ENCODE results near the gene OMP.

OMP gene

GRCh38 chr11:77082838-77083565 lies 19.6 kb upstream of the OMP start:
- CTCF ChIA-PET: interaction anchor here (0.7 to 7.3 kb wide), 8 partner anchors 10 to 536 kb away, joined by 3 to 160 read pairs (median 6); no protein-coding TSS in a partner anchor
- no peak overlapping the region for H3K4me3 ChIP-seq (ENCODE audit: low read depth, low read length)
- TF ChIP-seq CTCF (IDR thresholded peaks at IDR 0.05; ENCODE audit: insufficient read depth, low read length, missing control alignments): no peak
- no peak for DNase-seq (ENCODE audit: low read depth, low spot score)
- POLR2A ChIA-PET: interaction anchor here (2.0 kb wide), 1 partner anchor 9 kb away, joined by 8 read pairs; no protein-coding TSS in a partner anchor

DNA sequence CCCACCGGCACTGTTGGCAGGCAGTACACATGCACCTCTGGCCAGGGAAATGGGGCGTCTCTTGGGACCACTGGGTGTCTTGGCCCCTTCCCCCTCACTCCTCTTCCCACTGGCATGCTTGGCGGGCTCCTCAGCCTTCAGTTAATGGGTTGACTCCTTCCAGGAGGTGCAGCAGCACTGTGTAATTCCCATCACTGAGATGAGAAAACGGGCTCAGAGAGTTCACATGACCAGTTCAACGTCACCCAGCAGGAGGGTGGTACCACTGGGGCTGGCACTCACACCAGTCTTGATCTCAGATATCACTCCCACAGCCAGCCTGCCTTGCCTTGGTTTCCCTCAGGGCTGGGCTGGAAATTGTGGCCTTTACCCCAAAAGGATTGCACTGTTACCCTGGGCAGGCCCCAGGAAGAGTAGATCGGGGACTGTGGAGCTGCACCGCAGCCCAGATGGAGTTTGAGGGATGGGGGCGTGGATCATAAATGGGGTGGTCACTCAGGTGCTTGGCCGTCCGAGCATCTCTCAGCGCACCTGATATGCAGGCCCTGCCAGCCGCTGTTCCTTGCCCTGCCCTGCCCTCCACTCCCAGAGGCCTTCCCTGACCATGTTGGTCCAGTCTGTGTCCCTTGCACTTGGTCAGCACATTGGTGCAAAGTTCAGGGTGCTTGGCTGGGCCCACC lies 18.9 kb upstream of the OMP start:
- H3K4me3 ChIP-seq (ENCODE audit: low read depth, low read length): no peak overlapping the region
- POLR2A ChIA-PET: interaction anchor here (2.0 kb wide), 1 partner anchor 10 kb away, joined by 8 read pairs; no protein-coding TSS in a partner anchor
- TF ChIP-seq CTCF (IDR thresholded peaks at IDR 0.05; ENCODE audit: insufficient read depth, low read length, missing control alignments): no peak
- CTCF ChIA-PET: interaction anchor here (1.6 to 7.3 kb wide), 5 partner anchors 9 to 36 kb away, joined by 4 to 160 read pairs (median 10); no protein-coding TSS in a partner anchor
- DNase-seq (ENCODE audit: low read depth, low spot score): no peak

DNA sequence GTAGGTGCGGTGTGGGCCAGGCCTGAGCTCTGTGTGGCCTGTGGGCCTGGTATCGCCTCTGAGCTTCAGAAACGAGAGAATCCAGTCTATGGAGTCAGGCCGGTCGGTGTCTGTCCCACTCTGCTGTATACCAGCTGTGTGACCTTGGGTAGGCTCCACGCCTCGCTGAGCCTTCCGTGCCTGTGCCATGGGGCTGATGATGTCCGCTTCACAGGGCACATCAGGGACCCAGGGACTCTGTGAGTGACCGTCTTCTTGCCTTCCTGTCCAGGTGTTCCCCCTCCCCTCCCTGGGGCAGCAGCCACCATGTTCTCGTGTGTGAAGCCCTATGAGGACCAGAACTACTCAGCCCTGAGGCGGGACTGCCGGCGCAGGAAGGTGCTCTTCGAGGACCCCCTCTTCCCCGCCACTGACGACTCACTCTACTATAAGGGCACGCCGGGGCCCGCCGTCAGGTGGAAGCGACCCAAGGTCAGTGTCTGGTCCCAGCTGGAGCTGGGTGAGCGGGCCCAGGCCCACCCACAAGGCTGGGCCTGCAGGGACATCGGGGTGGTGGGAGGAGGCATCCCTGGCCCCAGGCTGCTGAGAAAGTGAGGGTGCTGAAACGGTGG lies 18.0 kb upstream of the OMP start:
- TF ChIP-seq CTCF (IDR thresholded peaks at IDR 0.05; ENCODE audit: insufficient read depth, low read length, missing control alignments): no peak
- H3K4me3 ChIP-seq (ENCODE audit: low read depth, low read length): no peak overlapping the region
- POLR2A ChIA-PET: no interaction called here
- no peak for DNase-seq (ENCODE audit: low read depth, low spot score)
- CTCF ChIA-PET: interaction anchor here (0.5 to 1.6 kb wide), 2 partner anchors 20 to 38 kb away, joined by 3 to 4 read pairs; no protein-coding TSS in a partner anchor

DNA sequence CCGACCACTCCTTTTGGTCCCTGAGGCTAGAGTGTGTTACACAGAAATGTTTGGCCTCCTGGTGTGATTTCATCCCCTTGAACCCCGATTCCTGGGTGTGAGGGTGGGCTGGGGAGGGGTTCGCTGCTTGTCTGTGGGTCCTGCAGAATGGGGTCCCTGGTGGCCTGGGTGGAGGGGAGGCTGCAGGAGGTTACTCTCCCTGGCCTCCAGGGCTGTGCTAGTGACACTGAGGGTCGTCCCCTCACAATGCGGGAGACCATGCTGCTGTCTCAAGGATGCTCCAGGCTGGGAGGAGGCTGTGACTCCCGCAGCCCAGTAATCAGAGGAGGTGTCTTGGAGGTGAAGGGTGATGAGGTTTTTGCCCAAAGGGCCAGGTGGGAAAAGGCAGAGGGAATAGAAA lies 17.0 kb upstream of the OMP start:
- DNase-seq (ENCODE audit: low read depth, low spot score): no peak
- ChIA-PET CTCF (interaction anchor here (1.6 to 11.9 kb wide), 3 partner anchors 19 to 34 kb away, joined by 4 to 320 read pairs (median 273); partner anchors contain the start of gene OMP), POLR2A (no interaction called here)
- no peak overlapping the region for H3K4me3 ChIP-seq (ENCODE audit: low read depth, low read length)
- no peak for TF ChIP-seq CTCF (IDR thresholded peaks at IDR 0.05; ENCODE audit: insufficient read depth, low read length, missing control alignments)

- no peak for DNase-seq (ENCODE audit: low read depth, low spot score)
- ChIA-PET CTCF (interaction anchor here (0.7 to 11.9 kb wide), 5 partner anchors 21 to 96 kb away, joined by 3 to 320 read pairs (median 3); partner anchors contain the start of gene OMP), POLR2A (no interaction called here)
- no peak for TF ChIP-seq CTCF (IDR thresholded peaks at IDR 0.05; ENCODE audit: insufficient read depth, low read length, missing control alignments)
- H3K4me3 ChIP-seq (ENCODE audit: low read depth, low read length): no peak overlapping the region
Measured at GRCh38 chr11:77086521-77087472, 15.8 kb upstream of the OMP start.
